GM20000 (cell line): ENCODE results near the gene SLC25A53.
"Not testable (repeated sequence)": the region's sequence is repeated elsewhere in the genome, so short reads cannot be mapped to it uniquely, and the experiment has no call there.

Source experiments
- DNase-seq: peaks from one replicate; pipeline ENCODE4 v3.0.0; 2012; ENCODE audit warnings: low spot score
- CTCF ChIP-seq: IDR thresholded peaks from 2 replicates; pipeline ENCODE4 v1.5.1; 2012; ENCODE audit warnings: mild to moderate bottlenecking, control low read depth; ENCODE audit errors: extremely low read depth, missing control alignments

Gene SLC25A53

GRCh38 chrX:104084534-104085277 lies 72.1 kb downstream of the SLC25A53 start:
- TF ChIP-seq CTCF = no peak
- DNase-seq = no peak

- DNase-seq = no peak
Measured at GRCh38 chrX:104084063-104084462, 72.7 kb downstream of the SLC25A53 start.

GRCh38 chrX:104077854-104078253 lies 79.0 kb downstream of the SLC25A53 start:
- not testable (repeated sequence) for DNase-seq

More at GRCh38 chrX:104084063-104084462, 72.7 kb downstream of the SLC25A53 start:
- TF ChIP-seq CTCF = no peak

GRCh38 chrX:104075778-104076445 lies 80.9 kb downstream of the SLC25A53 start, which contains the start of gene TMSB15C:
Gene TMSB15C (minus strand): TSS chrX:104076236.
- not testable (repeated sequence) for DNase-seq

- DNase-seq = not testable (repeated sequence)
Measured at GRCh38 chrX:104062636-104063035, 94.2 kb downstream of the SLC25A53 start.

- DNase-seq = not testable (repeated sequence)
Measured at GRCh38 chrX:104054956-104055355, 101.9 kb downstream of the SLC25A53 start.
